ENCODE measurements around the gene TMBIM6. TPM values are rescaled to one million over a fixed set of nuclear protein-coding genes. Genes with fewer than 3 reads are reported as not detected.
A peak's percentile ranks its signal among the peaks of the same experiment; 100 is the strongest.

The TMBIM6 gene
- total and polyA plus RNA-seq, 7 donors: 93.7 to 384 (median 201) TPM

DNA sequence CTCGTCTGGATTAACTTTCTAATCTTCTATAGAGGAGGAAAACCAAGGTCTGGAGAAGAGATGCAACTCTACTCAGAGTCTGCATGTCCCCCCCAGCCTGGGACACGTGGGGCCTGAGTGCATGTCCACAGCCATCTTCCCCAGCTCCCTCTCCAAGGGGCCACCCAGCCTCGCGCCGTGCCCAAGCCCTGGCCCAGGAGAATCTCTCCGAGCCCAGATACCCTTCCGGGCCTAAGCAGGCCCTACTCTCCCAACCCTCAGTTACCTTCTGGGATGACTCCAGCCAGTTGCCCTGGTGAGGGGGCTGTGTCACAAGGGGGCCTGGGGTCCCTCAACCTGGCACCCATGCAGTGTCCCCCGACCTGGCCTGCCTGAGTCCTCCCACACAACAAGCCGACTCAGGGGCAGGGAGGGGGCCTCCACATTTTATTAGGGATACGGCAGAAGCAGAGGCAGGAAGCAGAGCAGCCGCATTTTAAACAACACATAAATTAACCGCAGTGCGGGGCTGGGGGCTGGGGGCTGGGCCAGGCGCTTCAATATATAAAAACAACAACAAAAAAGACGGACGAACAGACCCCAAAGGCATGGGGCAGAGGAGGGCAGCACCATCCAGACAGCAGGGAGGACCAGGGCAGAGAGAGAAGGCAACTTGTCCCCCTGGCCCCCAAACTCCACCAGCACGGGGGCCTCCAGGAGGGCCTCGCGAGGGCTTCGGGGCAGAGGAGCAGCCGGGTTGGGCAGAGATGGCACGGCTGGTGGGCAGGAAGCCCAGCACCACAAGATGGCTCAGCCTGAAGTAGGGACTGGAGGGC, 49.6 kb downstream of the TMBIM6 start:
- H3K36me3 ChIP-seq: peaks cover 0 to 29% (median 9%) of the 10 kb centered on the region in 4 donors
- DNase-seq: no peak
- peaks cover 0 to 6% (median 0%) of the 10 kb centered on the region in 4 donors for H3K4me1 ChIP-seq
- H3K4me3 ChIP-seq: no peak overlapping the region
- intact Hi-C loops (cut with DNase I): no loop called here
- TF ChIP-seq EP300 (IDR thresholded peaks at IDR 0.05): no peak
- TF ChIP-seq POLR2A (IDR thresholded peaks at IDR 0.05): no peak
- no peak for TF ChIP-seq POLR2AphosphoS5 (IDR thresholded peaks at IDR 0.05)
- TF ChIP-seq, protein P1, sequence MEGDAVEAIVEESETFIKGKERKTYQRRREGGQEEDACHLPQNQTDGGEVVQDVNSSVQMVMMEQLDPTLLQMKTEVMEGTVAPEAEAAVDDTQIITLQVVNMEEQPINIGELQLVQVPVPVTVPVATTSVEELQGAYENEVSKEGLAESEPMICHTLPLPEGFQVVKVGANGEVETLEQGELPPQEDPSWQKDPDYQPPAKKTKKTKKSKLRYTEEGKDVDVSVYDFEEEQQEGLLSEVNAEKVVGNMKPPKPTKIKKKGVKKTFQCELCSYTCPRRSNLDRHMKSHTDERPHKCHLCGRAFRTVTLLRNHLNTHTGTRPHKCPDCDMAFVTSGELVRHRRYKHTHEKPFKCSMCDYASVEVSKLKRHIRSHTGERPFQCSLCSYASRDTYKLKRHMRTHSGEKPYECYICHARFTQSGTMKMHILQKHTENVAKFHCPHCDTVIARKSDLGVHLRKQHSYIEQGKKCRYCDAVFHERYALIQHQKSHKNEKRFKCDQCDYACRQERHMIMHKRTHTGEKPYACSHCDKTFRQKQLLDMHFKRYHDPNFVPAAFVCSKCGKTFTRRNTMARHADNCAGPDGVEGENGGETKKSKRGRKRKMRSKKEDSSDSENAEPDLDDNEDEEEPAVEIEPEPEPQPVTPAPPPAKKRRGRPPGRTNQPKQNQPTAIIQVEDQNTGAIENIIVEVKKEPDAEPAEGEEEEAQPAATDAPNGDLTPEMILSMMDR (IDR thresholded peaks at IDR 0.05): no peak
- no peaks in the 10 kb centered on the region for H3K9me3 ChIP-seq
- H3K27me3 ChIP-seq: no peaks in the 10 kb centered on the region
- no peak overlapping the region for H3K27ac ChIP-seq
- WGBS, 2 donors: 74 to 86% methylated on average over 22 of the region's 22 CpGs

DNA sequence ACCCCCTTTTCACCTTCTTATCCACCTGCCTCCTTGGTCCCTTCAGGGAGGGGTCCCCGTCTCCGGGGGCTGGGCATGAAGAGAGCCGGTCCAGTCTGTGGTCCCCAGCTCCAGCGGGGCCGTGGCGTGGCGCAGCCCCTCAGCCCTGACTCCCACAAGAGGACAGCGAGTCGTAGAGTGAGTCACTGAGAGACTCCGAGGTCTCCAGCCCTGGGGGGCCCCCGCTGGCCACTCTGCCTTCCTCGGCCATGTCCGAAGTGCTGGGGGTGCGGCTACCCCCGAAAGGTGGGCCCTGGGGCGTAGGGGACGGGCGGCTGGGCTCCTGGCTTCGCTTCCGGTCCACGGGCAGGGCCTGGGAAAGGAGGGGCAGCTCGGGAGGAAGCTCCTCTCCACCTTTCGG, 50.3 kb downstream of the TMBIM6 start:
- Histone ChIP-seq H3K9me3 (no peaks in the 10 kb centered on the region), H3K27me3 (no peaks in the 10 kb centered on the region), H3K4me3 (no peak overlapping the region), H3K27ac (no peak overlapping the region), H3K4me1 (peaks cover 0 to 6% (median 0%) of the 10 kb centered on the region in 4 donors), H3K36me3 (peaks cover 0 to 36% (median 13%) of the 10 kb centered on the region in 4 donors)
- DNase-seq: no peak
- TF ChIP-seq POLR2AphosphoS5 (IDR thresholded peaks at IDR 0.05) (no peak), POLR2A (IDR thresholded peaks at IDR 0.05) (no peak), EP300 (IDR thresholded peaks at IDR 0.05) (no peak)
- TF ChIP-seq, protein P1 (IDR thresholded peaks at IDR 0.05): no peak
- 91 to 93% methylated on average over 23 of the region's 23 CpGs for WGBS, 2 donors
- intact Hi-C loops (cut with DNase I): no loop called here

DNA sequence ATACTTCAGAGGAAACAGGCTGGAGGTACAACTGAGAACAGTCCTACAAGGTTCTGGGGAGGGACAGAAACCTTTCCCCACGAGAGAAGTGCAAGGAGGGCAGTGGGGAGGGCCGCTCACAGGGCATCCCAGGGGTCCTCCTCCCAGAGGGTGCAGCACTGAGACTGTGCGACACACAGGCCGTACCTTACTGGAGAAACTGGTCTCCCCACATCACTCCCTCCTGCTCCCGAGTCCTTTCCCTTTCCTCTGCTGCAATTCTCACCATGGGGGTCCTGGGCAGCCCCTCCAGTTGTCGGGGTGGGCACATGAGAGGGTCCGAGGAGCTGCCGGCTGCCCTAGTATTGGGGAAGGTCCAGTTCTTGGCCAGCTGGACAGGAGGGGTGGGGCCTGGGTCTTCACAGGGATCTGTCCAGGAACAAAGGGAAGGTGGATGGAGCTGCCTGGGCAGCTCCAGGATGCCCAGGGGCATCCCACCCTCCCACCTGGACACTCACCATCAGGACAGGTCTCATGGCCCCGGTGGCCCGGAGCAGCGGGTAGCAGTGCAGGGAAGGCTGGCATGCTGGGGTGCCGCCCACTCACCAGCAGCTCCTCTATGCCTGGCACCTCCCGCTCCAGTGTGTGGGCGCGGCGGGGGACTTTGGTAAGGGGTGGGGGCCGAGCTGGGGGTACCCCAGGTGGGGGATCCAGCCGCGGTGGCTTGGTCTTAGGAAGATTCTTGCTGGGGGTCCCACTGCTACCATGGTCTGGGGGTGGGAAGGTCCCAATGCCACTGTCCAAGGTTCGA, 51.0 kb downstream of the TMBIM6 start:
- Histone ChIP-seq H3K36me3 (peaks cover 0 to 43% (median 16%) of the 10 kb centered on the region in 4 donors), H3K4me1 (peaks cover 0 to 6% (median 0%) of the 10 kb centered on the region in 4 donors), H3K27ac (no peak overlapping the region), H3K9me3 (no peaks in the 10 kb centered on the region), H3K27me3 (no peaks in the 10 kb centered on the region), H3K4me3 (no peak overlapping the region)
- DNase-seq: peak; percentile 64
- TF ChIP-seq POLR2AphosphoS5 (IDR thresholded peaks at IDR 0.05) (no peak), EP300 (IDR thresholded peaks at IDR 0.05) (no peak), POLR2A (IDR thresholded peaks at IDR 0.05) (no peak)
- TF ChIP-seq, protein P1 (IDR thresholded peaks at IDR 0.05): no peak
- intact Hi-C loops (cut with DNase I): no loop called here
- 88 to 93% methylated on average over 20 of the region's 20 CpGs for WGBS, 2 donors

DNA sequence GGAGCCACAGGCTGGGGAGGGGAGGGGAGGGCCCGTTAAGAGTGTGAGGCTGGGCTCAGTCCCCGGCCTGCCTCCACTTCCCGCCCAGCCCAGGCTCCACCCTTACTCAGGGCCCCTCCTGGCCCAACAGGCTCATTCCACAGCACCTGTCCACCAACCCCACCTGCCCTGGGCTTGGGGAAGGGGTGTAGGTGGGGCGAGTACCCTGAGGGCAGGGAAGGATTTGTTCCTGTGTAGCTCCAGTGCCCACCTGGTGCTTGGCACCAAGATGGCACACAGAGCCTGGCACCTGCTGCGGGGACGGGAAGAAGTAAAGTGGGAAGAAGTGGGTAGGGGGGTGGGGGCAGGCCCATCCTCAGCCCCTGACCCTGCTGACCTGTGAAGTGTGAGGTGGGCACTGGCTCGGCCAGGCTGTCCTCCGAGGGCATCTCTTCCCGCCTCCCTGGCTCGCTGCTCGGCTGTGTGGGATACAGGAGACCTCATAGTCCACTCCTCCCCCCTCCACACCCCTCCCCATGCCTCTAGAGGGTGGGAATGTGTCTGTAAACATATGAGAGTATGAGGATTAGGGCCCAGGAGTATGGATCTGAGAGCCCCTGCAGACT, 51.7 kb downstream of the TMBIM6 start:
- H3K27me3 ChIP-seq: no peaks in the 10 kb centered on the region
- TF ChIP-seq POLR2AphosphoS5 (IDR thresholded peaks at IDR 0.05) (no peak), POLR2A (IDR thresholded peaks at IDR 0.05) (no peak), EP300 (IDR thresholded peaks at IDR 0.05) (no peak)
- TF ChIP-seq, protein P1 (IDR thresholded peaks at IDR 0.05): no peak
- intact Hi-C loops (cut with DNase I): no loop called here
- H3K27ac ChIP-seq: no peak overlapping the region
- peaks cover 0 to 6% (median 0%) of the 10 kb centered on the region in 4 donors for H3K4me1 ChIP-seq
- peak; percentile 61 for DNase-seq
- H3K36me3 ChIP-seq: peaks cover 0 to 50% (median 19%) of the 10 kb centered on the region in 4 donors
- H3K4me3 ChIP-seq: no peak overlapping the region
- no peaks in the 10 kb centered on the region for H3K9me3 ChIP-seq
- 83 to 89% methylated on average over 11 of the region's 11 CpGs for WGBS, 2 donors
